GM18526 (cell line): Measurements from ENCODE around the gene CDC42BPA.

Experiments used
- POLR2A ChIP-seq: IDR thresholded peaks from 3 replicates; pipeline ENCODE4 v1.6.1; 2011; ENCODE audit not compliant: insufficient read length; ENCODE audit errors: extremely low read depth

The CDC42BPA gene

DNA sequence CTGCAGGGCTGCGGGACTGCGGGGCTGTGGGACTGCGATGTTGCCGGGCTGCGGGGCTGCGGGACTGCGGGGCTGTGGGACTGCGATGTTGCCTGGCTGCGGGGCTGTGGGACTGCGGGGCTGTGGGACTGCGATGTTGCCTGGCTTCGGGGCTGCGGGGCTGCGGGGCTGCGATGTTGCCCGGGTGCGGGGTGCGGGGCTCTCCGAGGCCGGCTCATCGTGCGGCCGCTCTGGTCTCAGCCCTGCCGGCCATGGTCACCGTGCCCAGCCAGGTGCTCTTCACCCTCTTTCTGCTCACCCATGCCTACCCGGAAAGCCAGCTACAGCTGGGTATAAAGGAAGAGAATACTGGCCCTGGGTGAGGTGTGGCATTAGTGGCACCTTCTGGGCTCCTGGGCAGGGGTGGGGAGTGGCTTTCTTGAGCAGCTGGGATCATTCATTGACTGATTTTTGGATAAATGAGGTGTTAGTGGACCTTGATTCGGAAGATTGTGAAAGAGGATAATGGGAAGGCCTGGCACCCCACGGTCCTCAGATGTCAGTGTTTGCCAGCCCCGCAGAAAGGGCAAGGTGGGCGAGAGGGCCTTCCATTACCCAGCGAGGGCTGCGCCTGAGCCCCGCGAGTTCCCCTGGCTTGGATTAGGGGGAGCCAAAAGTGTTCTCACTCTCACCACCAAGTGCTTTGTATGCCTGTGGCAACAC lies 341.9 kb downstream of the CDC42BPA start:
- no peak for TF ChIP-seq POLR2A

- no peak for TF ChIP-seq POLR2A
Measured at GRCh38 chr1:226975259-226976250, 342.7 kb downstream of the CDC42BPA start.

DNA sequence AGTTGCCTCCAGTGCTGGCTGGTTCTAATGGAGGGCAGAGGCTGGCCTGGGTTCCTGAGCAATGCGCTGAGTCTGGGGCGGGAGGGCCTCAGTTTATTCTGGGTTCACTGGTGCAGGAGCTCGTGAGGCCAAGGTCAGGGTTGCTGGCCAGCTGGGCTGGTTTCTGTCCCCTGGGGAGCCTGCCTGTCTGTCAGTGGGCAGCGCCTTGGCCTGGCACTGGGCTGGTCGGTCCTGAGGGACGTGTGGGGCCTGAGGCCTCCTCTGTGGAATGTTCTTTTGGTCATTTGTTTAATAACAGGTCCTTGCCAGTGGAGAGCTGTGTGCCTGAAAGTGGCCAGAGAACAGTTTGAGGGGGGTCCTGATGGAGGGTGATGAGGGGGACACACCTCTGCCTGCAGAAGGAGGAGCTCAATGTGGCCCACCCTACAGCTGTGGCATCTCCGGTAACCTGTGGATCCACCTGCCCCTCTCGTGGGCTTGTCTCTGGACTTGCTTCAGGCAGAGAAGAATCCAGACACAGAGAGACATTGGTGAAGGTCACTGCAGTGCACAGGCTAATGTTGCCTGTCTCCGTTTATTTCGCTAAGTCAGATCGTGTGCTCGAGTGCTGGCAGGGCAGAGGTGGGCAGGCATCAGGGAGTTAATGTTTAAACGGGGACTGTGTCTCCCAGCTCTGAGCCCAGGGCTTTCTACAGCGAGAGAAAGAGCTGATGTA lies 343.6 kb downstream of the CDC42BPA start:
- TF ChIP-seq POLR2A: no peak

DNA sequence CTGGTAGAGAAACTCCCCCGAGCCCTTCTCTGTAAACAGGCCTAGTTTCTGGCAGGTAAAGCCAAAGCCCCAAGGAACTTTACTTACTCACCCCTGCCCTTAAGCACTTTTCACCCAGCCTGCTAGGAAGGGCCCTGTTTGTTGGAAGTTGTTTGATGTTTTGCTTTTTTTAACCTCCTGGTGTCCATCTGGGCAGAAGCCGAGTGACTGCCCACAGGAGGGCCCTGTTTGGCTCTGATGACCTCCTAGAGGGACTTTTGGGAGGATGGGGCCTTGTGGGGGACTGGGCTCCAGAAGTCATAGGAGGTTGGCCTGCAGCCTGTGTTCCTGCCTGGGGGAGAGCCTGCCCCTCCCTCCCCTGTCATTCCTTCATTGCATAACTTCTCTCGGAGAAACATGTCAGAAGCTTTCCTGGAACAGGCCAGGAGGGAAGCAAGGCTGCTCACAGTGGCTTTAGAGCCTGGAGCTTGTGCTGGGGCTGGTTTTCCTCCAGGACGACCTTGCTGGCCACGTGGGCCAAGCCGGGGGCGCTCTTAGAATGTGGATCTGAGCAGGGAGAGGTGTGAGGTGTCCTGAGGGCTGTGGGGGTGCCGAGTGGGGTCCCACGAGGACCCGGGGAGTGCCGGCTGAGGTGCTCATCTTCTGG lies 344.3 kb downstream of the CDC42BPA start:
- no peak for TF ChIP-seq POLR2A

GRCh38 chr1:226973371-226973897 lies 344.9 kb downstream of the CDC42BPA start:
- no peak for TF ChIP-seq POLR2A

GRCh38 chr1:226972931-226973330 lies 345.4 kb downstream of the CDC42BPA start:
- no peak for TF ChIP-seq POLR2A

DNA sequence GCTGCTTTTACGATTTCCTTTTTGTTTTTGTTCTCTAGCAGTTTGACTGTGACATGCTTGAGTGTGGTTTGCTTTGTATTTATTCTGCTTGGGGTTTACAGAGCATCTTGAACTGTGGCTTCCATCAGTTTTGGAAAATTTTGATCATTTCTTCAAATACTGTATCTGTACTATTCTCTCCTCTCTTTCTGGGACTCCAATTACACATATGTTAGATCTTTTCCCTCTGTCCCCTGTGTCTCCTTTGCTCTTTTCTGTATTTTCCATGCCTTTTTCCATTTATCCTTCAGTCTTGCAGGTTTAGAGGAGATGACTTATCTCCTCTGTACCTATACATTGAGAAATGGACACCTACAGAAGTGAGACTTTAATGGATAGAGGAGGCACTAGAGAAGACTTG lies 346.5 kb downstream of the CDC42BPA start:
- TF ChIP-seq POLR2A: no peak

DNA sequence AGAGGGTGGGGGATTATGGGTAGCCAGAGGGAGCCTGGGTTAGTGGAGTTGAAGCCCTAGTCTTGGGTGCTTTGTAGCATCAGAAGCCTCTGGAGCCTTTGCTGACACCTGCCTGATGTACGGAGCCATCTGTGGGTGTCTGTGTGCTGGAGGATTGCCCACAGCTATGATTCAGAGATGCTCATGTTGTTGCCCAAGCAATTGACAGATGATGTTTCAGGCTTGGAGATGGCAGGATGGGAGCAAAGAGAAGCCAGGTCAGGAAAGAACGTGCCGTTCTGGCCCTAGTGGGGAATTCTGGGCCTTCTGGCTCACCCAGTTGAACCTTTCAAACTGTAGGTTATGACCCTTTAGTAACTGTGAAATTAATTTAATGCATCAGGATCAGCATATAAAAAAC lies 350.6 kb downstream of the CDC42BPA start:
- TF ChIP-seq POLR2A: no peak

DNA sequence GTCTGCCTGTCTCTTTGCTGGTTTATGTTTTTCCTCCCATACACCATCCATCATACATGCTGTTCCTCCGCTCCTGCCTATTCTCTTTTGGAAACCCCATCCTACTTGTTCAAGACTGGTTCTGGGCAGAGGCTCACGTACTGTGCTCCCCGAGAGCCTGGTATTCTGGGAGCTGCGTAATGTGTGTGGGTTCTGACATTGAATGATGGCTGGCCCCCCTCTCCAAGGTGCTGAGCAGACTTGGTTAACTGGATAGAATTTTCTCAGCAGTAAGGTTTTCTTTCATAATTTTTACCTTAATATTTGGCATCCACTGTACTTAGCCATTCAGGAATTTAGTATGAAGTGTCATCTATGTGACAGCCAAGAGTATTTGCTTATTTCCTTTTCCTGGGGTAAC lies 351.6 kb downstream of the CDC42BPA start:
- TF ChIP-seq POLR2A: no peak

DNA sequence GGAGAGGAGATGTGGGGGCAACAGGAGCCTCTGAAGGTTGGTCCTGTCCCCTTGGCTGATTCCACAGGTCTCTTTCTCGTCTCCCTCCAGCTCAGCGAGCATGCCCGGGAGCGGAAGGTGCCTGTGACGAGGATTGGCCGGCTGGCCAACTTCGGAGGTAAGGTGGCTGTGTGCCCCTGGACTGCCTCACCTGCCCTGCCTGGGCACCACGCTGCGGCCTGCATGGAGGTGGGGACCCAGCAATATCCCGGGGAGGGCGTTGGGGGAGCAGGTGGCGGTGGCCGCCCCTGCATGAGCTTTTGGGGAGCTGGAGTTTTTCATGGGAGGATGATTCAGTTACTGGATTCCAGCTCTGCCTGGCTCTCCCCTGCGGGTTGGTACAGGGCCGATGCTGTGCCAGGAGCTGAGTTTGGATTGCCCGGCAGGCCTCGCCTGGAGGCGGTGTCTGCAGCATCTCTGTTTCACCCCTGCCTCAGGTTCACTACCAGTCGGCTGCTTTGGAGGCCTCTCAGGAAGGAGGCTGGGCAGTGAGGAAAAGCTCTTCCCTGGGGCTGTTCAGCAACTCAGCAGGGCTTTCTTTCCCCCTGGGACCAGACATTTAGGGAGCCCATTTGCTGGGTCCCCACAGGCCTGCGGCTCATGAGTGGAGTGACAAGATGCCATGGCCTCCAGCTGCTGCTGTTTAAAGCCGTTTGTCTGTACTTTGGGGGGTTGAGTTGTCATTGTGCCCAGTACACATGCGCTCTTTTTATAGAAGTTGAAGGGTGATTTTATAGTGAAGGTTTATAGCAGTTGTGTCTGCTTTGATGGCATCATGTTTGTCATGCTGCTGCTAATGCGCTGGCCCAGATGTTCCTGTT lies 352.5 kb downstream of the CDC42BPA start:
- no peak for TF ChIP-seq POLR2A

DNA sequence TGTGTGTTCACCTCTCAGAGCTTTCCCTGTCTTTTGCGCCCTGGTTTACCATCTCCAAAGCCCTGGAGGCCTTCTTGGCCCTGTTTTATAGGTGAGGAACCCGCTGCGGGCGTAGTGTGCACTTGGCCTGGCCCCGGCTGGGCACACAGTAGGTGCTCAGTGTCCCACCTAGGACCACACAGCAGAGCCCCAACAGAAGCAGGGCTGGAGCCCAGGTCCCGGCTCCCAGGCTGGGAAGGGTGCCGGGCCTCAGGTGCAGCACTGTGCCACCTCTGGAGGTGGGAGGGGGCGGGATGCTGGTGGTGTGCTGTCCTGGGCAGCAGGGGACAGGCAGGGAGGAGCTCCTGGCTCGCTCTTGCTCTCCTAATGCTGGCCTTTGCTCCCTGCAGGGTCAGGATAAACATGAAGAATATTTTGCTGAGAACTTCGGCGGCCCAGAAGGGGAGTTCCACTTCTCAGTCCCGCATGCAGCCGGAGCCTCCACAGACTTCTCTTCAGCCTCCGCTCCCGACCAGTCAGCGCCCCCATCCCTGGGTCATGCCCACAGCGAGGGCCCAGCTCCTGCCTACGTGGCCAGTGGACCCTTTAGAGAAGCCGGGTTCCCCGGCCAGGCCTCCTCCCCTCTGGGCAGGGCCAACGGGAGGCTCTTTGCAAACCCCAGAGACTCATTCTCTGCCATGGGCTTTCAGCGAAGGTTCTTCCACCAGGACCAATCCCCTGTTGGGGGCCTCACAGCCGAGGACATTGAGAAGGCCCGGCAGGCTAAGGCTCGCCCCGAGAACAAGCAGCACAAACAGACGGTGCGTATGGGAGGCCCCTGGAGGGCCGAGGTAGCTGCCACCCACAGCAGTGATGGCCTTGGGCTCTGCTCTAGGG lies 353.4 kb downstream of the CDC42BPA start:
- TF ChIP-seq POLR2A: no peak

DNA sequence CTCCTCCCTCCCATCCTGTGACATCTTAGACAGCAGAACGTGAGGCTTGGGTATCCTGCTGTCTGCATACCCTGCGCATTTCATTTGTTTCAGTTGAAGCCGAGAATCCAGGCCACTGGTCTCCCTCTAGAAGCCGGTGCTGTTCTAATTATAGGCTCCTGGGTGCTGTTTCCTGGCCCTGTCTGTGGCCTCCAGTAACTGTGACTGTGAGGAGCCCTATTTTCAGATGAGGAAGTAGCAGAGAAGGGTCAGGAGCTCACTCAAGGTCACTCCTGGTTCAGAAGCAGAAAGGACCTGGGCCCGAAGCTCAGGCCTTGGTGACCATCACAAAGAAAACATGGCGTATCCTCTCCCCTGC lies 354.2 kb downstream of the CDC42BPA start:
- TF ChIP-seq POLR2A: no peak
